ENCODE results near the gene QRSL1.
"Not testable (repeated sequence)": the region's sequence is repeated elsewhere in the genome, so short reads cannot be mapped to it uniquely, and the experiment has no call there.

Gene QRSL1, protein sequence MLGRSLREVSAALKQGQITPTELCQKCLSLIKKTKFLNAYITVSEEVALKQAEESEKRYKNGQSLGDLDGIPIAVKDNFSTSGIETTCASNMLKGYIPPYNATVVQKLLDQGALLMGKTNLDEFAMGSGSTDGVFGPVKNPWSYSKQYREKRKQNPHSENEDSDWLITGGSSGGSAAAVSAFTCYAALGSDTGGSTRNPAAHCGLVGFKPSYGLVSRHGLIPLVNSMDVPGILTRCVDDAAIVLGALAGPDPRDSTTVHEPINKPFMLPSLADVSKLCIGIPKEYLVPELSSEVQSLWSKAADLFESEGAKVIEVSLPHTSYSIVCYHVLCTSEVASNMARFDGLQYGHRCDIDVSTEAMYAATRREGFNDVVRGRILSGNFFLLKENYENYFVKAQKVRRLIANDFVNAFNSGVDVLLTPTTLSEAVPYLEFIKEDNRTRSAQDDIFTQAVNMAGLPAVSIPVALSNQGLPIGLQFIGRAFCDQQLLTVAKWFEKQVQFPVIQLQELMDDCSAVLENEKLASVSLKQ

GRCh38 chr6:106629103-106629858 is at the start of gene QRSL1, which contains the start of gene RTN4IP1:
Gene QRSL1, plus strand, starts transcription at chr6:106629578. Its CDS starts 104 bp downstream, at chr6:106629682.
Gene RTN4IP1, minus strand, starts transcription at chr6:106629498. Its CDS starts 477 bp downstream, at chr6:106629021.
- DNase-seq: peak; percentile 96

DNA sequence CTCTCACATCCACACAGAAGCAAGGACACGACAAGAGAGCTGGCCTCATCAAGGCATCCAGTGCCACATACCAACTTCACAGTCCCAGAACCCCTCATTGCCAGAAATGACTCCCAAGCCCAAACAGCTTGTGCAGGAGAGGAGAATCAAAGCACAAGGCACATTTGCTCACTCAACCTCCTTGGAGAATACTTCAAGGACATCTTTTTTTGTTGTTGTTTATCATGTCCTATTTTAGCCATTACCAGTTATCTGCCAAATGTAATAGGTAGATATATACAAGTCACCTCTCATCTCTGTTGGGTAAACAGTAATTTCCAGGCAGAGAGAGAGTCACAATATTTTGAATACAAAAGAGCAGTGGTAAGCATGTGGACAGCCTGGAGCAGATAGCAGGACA is 47.9 kb upstream of the QRSL1 start:
- DNase-seq: no peak

- no peak for DNase-seq
These were observed 42.5 kb upstream of the QRSL1 start for GRCh38 chr6:106586815-106587415.

GRCh38 chr6:106588937-106589336 is 40.4 kb upstream of the QRSL1 start:
- DNase-seq: not testable (repeated sequence)

DNA sequence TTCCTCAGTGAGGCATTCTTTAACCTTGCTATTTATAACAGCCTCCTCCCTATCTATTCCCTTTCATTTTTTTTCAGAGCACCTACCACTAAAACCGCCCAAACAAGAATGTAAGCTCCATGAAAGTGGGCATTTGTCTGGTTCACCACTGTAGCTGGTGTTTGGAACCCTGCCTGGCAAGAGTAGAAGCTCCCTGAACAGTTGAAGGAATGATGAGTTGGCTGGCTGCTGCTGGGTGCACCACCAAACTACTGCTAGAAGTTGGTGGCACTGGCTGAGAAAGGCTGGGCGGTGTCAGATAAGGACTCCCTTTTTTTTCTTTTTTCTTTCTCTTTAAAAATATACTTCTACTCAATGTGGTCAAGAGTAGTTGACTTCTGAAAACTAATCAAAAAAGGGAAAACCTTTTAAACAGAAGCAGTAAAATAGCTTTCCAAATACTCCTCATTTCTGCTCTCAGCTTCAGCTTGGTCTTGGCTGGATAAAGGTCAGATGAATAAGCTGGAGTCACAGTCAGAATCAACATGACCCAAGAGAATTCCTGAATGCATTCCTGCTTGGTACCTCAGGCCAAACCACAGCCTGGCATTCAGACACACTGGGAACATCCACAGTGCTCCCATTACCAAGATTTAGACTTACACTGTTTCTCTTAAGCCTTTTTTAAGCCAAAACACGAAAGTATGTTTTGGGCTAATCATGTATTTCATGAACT is 38.1 kb upstream of the QRSL1 start:
- no peak for DNase-seq

GRCh38 chr6:106599440-106599839 is 29.9 kb upstream of the QRSL1 start:
- DNase-seq: no peak

DNA sequence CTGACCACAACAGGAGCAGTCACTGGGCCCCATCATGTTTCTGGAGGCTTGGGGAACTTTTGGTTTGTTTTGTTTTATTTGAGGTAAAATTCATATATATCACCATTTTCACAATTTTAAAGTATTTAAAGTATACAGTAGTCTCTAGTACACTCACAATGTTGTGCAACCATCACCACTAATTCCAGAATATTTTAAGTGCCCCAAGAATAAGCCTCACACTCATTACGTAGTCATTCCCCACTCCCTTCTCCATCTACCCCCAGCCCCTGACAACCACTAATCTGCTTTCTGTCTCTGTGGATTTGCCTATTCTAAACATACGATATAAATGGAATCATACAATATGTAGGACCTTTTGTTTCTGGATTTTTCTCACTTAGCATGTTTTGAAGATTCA is 29.0 kb upstream of the QRSL1 start:
- no peak for DNase-seq

DNA sequence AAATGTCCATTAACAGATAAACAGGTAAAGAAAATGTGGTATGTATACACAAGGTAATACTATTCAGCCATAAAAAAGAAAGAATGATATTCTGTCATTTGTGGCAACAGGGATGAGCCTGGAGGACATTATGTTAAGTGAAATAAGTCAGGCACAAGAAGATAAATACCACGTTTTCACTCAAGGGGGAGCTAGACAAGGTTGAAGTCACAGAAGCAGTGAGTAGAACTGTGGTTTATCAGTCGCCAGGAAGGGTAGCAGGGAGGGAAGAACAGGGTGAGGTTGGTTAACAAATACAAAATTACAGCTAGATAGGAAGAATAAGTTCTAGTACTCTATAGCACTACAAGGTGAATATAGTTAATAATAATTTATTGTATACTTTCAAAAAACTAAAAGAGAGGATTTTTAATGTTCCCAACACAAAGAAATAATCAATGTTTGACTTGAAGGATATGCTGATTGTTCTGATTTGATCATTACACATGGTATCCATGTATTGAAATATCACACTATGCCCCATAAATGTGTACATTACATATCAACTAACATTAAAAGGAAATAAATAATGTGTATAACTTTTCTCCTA is 21.2 kb upstream of the QRSL1 start:
- DNase-seq: peak; percentile 93

- peak; percentile 60 for DNase-seq
These were observed 19.7 kb upstream of the QRSL1 start for GRCh38 chr6:106609699-106610098.

GRCh38 chr6:106611030-106611429 is 18.3 kb upstream of the QRSL1 start:
- DNase-seq: no peak

- no peak for DNase-seq
These were observed 16.5 kb upstream of the QRSL1 start for GRCh38 chr6:106612671-106613416.

DNA sequence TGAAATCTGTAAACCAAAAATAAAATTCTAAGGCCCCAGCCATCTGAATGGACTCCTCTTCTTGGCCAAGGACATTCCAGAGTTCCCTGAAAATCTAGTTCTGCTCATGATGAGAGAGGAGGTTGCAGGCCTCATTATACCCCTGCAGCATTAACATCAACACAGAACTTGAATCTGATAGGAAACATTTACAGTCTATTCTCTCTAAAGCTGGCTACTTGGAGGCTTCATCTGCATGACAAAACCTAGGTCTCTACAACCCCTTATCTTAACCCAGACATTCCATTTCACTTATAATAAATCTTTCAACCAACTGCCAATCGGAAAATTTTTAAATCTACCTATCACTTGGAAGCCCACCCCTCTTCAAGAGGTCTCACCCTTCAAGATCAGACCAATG is 15.8 kb upstream of the QRSL1 start:
- no peak for DNase-seq

GRCh38 chr6:106614166-106614565 is 15.2 kb upstream of the QRSL1 start:
- DNase-seq: no peak

DNA sequence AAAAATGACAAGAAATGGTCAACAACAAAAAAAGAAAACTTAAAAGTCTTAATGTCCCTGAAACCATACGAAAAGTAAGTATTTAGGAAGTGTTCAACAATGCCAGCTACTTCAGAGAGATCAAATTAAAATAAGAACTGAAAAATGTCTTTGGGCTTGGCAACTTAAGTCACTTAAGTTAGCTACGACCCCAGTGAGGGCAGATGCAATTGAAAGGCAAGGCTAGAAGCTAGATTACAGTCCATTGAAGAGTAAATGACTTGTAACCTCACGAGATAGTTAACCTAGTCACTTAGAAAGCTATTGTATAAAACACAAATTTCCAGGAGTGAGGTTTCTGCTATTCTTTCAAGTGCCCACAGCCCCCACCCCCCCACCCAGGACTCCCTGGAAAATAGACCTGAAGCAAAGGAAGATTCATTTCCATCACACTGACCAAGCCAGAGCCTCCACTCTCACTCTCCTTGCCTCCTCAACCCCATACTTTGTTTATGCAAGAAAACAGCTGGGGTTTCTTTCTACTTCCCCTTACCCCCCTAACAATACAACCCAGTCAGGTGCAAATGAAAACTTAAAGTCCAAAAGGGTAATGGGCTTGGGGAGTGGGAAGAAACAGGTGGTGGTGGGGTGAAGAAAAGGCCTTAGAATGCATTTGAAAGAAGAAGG is 14.7 kb upstream of the QRSL1 start:
- no peak for DNase-seq

GRCh38 chr6:106617302-106617701 is 12.1 kb upstream of the QRSL1 start:
- peak; percentile 50 for DNase-seq

- DNase-seq: no peak
These were observed 11.5 kb upstream of the QRSL1 start for GRCh38 chr6:106617857-106618256.

- DNase-seq: no peak
These were observed 11.1 kb upstream of the QRSL1 start for GRCh38 chr6:106618324-106618723.

- DNase-seq: no peak
These were observed 10.2 kb upstream of the QRSL1 start for GRCh38 chr6:106619223-106619622.

- DNase-seq: no peak
These were observed 8.3 kb upstream of the QRSL1 start for GRCh38 chr6:106620931-106621672.

- no peak for DNase-seq
These were observed 7.0 kb upstream of the QRSL1 start for GRCh38 chr6:106622412-106622811.

Measured in OCI-M1 (cell line).